Duodenal mucosa (tissue), 2 donors: Measurements from ENCODE around the gene AHRR.

Experiments used
- H3K27ac ChIP-seq: one replicate; pipeline ENCODE4 v1.7.0; 2013; ENCODE audit warnings: low read depth, low read length
- H3K27me3 ChIP-seq, 2 donors: one replicate each; pipeline ENCODE4 v1.7.0; 2013; ENCODE audit warnings: low read length in 2 of 2, control low read depth in 1 of 2; ENCODE audit not compliant: insufficient read depth in 2 of 2, control insufficient read depth in 1 of 2
- H3K36me3 ChIP-seq, 2 donors: one replicate each; pipeline ENCODE4 v1.7.0; 2013; ENCODE audit warnings: low read length in 2 of 2, control low read depth in 1 of 2; ENCODE audit not compliant: insufficient read depth in 2 of 2, control insufficient read depth in 1 of 2
- H3K4me1 ChIP-seq, 2 donors: one replicate each; pipeline ENCODE4 v1.7.0; 2013; ENCODE audit warnings: low read length in 2 of 2, control low read depth in 1 of 2; ENCODE audit not compliant: insufficient read depth in 2 of 2, control insufficient read depth in 1 of 2
- H3K4me3 ChIP-seq, 2 donors: one replicate each; pipeline ENCODE4 v1.7.0; 2013; ENCODE audit warnings: low read length in 2 of 2, low read depth in 1 of 2
- H3K9ac ChIP-seq, 2 donors: one replicate each; pipeline ENCODE4 v1.7.0; 2013; ENCODE audit warnings: low read length in 2 of 2, low read depth in 1 of 2
- H3K9me3 ChIP-seq, 2 donors: one replicate each; pipeline ENCODE4 v1.7.0; 2013; ENCODE audit warnings: low read length in 2 of 2, control low read depth in 1 of 2; ENCODE audit not compliant: control insufficient read depth in 1 of 2

Gene AHRR

GRCh38 chr5:442335-443238, 121.1 kb downstream of the AHRR start, which contains the start of gene EXOC3:
TSS of gene EXOC3 (plus strand) at chr5:443176. CDS start at chr5:446206, 3,030 bp downstream.
- Histone ChIP-seq H3K9me3 (no peaks in the 10 kb centered on the region), H3K4me1 (peaks cover 20 to 23% of the 10 kb centered on the region in 2 donors), H3K27ac (peak within 1 kb of the TSS; percentile 54), H3K9ac (peak within 1 kb of the TSS; percentile 86 to 97), H3K36me3 (peaks cover 13 to 16% of the 10 kb centered on the region in 2 donors), H3K27me3 (no peaks in the 10 kb centered on the region), H3K4me3 (peak within 1 kb of the TSS; percentile 99 to 100)

- peaks cover 20 to 29% of the 10 kb centered on the region in 2 donors for H3K4me1 ChIP-seq
- H3K36me3 ChIP-seq: peaks cover 22 to 24% of the 10 kb centered on the region in 2 donors
- peak overlapping the region; percentile 54 for H3K27ac ChIP-seq
- H3K9ac ChIP-seq: peak overlapping the region; percentile 86 to 97
- H3K9me3 ChIP-seq: no peaks in the 10 kb centered on the region
- peak overlapping the region; percentile 99 to 100 for H3K4me3 ChIP-seq
- no peaks in the 10 kb centered on the region for H3K27me3 ChIP-seq
These were observed 122.0 kb downstream of the AHRR start for GRCh38 chr5:443239-444151.

- H3K4me3 ChIP-seq: peak overlapping the region; percentile 99 to 100
- no peak overlapping the region for H3K27ac ChIP-seq
- H3K9ac ChIP-seq: peak overlapping the region in 1 of 2 donors; percentile 86
These were observed 122.7 kb downstream of the AHRR start for GRCh38 chr5:444226-444625.

GRCh38 chr5:445591-445990, 124.1 kb downstream of the AHRR start:
- Histone ChIP-seq H3K27ac (no peak overlapping the region), H3K9me3 (no peaks in the 10 kb centered on the region), H3K4me3 (no peak overlapping the region)

More at GRCh38 chr5:444226-444625, 122.7 kb downstream of the AHRR start:
- Histone ChIP-seq H3K4me1 (peaks cover 20 to 29% of the 10 kb centered on the region in 2 donors), H3K9me3 (no peaks in the 10 kb centered on the region), H3K27me3 (no peaks in the 10 kb centered on the region), H3K36me3 (peaks cover 30% of the 10 kb centered on the region in 2 donors)

GRCh38 chr5:446066-446882, 124.8 kb downstream of the AHRR start:
- Histone ChIP-seq H3K4me1 (peaks cover 20 to 29% of the 10 kb centered on the region in 2 donors), H3K27me3 (no peaks in the 10 kb centered on the region), H3K4me3 (no peak overlapping the region), H3K9me3 (peaks cover 0 to 3% of the 10 kb centered on the region in 2 donors), H3K36me3 (peaks cover 37 to 45% of the 10 kb centered on the region in 2 donors), H3K27ac (no peak overlapping the region), H3K9ac (no peak overlapping the region)

More at GRCh38 chr5:445591-445990, 124.1 kb downstream of the AHRR start:
- no peaks in the 10 kb centered on the region for H3K27me3 ChIP-seq
- H3K4me1 ChIP-seq: peaks cover 20 to 29% of the 10 kb centered on the region in 2 donors
- H3K36me3 ChIP-seq: peaks cover 33 to 41% of the 10 kb centered on the region in 2 donors
- H3K9ac ChIP-seq: no peak overlapping the region

- no peak overlapping the region for H3K27ac ChIP-seq
- H3K9ac ChIP-seq: no peak overlapping the region
- H3K9me3 ChIP-seq: peaks cover 0 to 9% of the 10 kb centered on the region in 2 donors
- peaks cover 19 to 29% of the 10 kb centered on the region in 2 donors for H3K4me1 ChIP-seq
- H3K27me3 ChIP-seq: no peaks in the 10 kb centered on the region
- peaks cover 42 to 51% of the 10 kb centered on the region in 2 donors for H3K36me3 ChIP-seq
- H3K4me3 ChIP-seq: no peak overlapping the region
These were observed 125.4 kb downstream of the AHRR start for GRCh38 chr5:446883-447263.

- H3K36me3 ChIP-seq: peaks cover 44 to 58% of the 10 kb centered on the region in 2 donors
- no peaks in the 10 kb centered on the region for H3K27me3 ChIP-seq
- no peak overlapping the region for H3K4me3 ChIP-seq
- H3K27ac ChIP-seq: no peak overlapping the region
- peaks cover 13 to 22% of the 10 kb centered on the region in 2 donors for H3K4me1 ChIP-seq
- H3K9me3 ChIP-seq: peaks cover 0 to 15% of the 10 kb centered on the region in 2 donors
- no peak overlapping the region for H3K9ac ChIP-seq
These were observed 126.0 kb downstream of the AHRR start for GRCh38 chr5:447501-447900.

- Histone ChIP-seq H3K27me3 (no peaks in the 10 kb centered on the region), H3K9ac (no peak overlapping the region), H3K4me3 (no peak overlapping the region), H3K9me3 (peaks cover 0 to 15% of the 10 kb centered on the region in 2 donors), H3K27ac (no peak overlapping the region), H3K4me1 (peaks cover 13 to 23% of the 10 kb centered on the region in 2 donors), H3K36me3 (peaks cover 51 to 65% of the 10 kb centered on the region in 2 donors)
These were observed 126.7 kb downstream of the AHRR start for GRCh38 chr5:448061-448765.

GRCh38 chr5:448766-449090, 127.2 kb downstream of the AHRR start:
- H3K27ac ChIP-seq: no peak overlapping the region
- peaks cover 0 to 15% of the 10 kb centered on the region in 2 donors for H3K9me3 ChIP-seq
- H3K27me3 ChIP-seq: no peaks in the 10 kb centered on the region
- H3K4me3 ChIP-seq: no peak overlapping the region
- peaks cover 53 to 70% of the 10 kb centered on the region in 2 donors for H3K36me3 ChIP-seq
- no peak overlapping the region for H3K9ac ChIP-seq
- H3K4me1 ChIP-seq: peaks cover 12 to 23% of the 10 kb centered on the region in 2 donors
